Measurements from ENCODE around the gene OR2AE1.

Gene OR2AE1, protein sequence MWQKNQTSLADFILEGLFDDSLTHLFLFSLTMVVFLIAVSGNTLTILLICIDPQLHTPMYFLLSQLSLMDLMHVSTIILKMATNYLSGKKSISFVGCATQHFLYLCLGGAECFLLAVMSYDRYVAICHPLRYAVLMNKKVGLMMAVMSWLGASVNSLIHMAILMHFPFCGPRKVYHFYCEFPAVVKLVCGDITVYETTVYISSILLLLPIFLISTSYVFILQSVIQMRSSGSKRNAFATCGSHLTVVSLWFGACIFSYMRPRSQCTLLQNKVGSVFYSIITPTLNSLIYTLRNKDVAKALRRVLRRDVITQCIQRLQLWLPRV

DNA sequence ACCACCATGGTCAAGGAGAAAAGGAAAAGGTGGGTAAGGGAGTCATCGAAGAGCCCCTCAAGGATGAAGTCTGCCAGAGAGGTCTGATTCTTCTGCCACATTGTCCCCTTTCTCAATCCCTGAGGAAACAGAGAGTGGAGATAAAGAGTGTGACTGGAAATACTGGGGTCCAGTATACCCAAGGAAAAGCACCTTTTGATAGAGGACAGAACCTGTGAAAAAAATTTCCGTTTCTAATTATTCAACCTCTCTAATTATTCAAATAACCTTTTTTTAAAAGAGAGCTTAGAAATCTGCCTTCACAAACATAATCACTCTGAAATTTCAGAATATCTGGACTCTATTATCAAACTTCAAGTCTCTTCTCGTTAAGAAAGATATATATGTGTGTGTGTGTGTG is at the start of gene OR2AE1:
Gene OR2AE1 (minus strand): TSS at position 101 of the 400 bp plus-strand sequence. CDS start 0 bp downstream, at position 101.
- H3K4me3 ChIP-seq (ENCODE audit: low read depth, low read length), result no peak within 1 kb of the TSS
- no peak for DNase-seq (ENCODE audit: low read depth, low spot score)
- TF ChIP-seq CTCF (IDR thresholded peaks at IDR 0.05; ENCODE audit: insufficient read depth, low read length, missing control alignments), result no peak
- ChIA-PET POLR2A (no interaction called here), CTCF (no interaction called here)

DNA sequence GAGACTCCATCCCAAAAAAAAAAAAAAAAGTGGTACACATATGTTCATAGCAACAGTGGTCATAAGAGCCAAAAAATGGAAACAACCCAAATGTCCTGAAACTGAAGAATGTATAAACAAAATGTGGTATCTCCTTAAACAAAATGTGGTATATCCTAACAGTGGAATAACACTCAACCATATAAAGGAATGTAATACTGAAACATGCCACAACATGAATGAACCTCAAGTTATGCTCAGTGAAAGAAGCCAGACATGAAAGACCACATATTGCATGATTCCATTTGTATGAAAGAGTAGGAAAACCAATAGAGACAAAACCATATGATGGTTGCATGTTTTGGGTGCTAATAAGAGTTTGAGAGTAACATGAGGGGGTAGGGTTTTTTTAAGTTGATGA is 49.5 kb upstream of the OR2AE1 start:
- TF ChIP-seq CTCF (IDR thresholded peaks at IDR 0.05; ENCODE audit: insufficient read depth, low read length, missing control alignments), result no peak
- DNase-seq (ENCODE audit: low read depth, low spot score), result no peak
- ChIA-PET CTCF (no interaction called here), POLR2A (no interaction called here)
- H3K4me3 ChIP-seq (ENCODE audit: low read depth, low read length), result no peak overlapping the region

DNA sequence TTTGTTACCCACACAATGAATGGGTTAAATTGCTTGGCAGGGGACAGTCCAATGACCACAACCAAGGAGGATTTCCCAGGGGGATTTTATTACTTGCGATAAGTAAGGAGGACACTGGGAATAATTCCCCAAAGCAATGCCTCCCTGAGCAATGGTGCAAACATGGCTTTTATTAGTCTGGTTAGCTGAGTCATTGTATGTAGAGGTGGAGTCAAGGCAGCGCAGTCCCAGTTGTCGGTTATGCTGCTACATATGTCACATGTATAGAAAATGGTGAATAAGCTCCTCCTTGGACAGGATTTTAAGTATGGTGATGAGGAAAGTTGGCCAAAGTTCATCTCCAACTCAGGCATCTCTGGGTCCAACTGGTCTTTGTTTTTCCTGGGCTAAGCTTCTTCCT is 46.4 kb upstream of the OR2AE1 start:
- CTCF ChIA-PET, result interaction anchor here (0.6 to 13.7 kb wide), 3 partner anchors 46 to 66 kb away, joined by 3 to 190 read pairs (median 5); no protein-coding TSS in a partner anchor
- TF ChIP-seq CTCF (IDR thresholded peaks at IDR 0.05; ENCODE audit: insufficient read depth, low read length, missing control alignments), result no peak
- H3K4me3 ChIP-seq (ENCODE audit: low read depth, low read length), result no peak overlapping the region
- no peak for DNase-seq (ENCODE audit: low read depth, low spot score)
- POLR2A ChIA-PET, result no interaction called here

DNA sequence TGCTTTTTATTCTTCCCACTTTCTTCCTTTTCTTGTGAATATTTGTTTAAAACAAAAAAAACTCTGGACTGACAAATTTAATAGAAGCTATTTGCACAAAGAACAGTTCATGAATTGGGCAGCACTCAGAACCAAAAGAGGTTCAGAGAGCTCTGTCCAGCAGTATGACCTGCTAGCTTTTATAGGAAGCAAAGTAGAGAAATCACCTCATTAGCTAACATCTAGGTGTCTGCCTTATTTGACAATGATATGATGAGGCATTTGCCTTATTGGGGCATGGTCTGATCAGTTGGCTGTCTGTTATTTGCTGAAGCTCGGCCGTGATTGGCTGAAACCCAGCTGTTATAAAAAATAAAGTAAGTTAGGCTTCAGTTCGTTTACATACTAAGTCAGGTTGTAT is 43.3 kb upstream of the OR2AE1 start:
- no peak for DNase-seq (ENCODE audit: low read depth, low spot score)
- CTCF ChIA-PET, result interaction anchor here (0.7 to 13.7 kb wide), 4 partner anchors 12 to 70 kb away, joined by 3 to 190 read pairs (median 4); no protein-coding TSS in a partner anchor
- peak overlapping the region; percentile 87 for H3K4me3 ChIP-seq (ENCODE audit: low read depth, low read length)
- TF ChIP-seq CTCF (IDR thresholded peaks at IDR 0.05; ENCODE audit: insufficient read depth, low read length, missing control alignments), result no peak
- POLR2A ChIA-PET, result interaction anchor here (0.9 kb wide), 1 partner anchor 9 kb away, joined by 4 read pairs; the partner anchor contains the start of gene GJC3

DNA sequence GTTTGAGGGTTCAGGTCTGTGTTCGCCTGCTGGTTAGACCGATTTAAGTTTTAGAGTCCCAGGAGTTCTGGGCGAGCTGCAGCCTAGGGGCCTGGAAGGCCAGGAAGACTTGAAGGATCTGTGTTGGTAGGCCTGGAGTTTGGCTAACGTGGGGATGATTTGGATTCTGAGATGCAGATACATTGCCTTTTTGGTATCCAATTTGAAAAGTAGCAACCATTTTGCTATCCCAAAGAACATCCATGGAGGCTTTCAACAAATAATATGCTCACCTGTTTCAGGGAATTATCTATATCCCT is 42.9 kb upstream of the OR2AE1 start:
- TF ChIP-seq CTCF (IDR thresholded peaks at IDR 0.05; ENCODE audit: insufficient read depth, low read length, missing control alignments), result no peak
- POLR2A ChIA-PET, result interaction anchor here (0.6 to 1.5 kb wide), 5 partner anchors 9 to 415 kb away, joined by 3 to 5 read pairs (median 4); partner anchors contain the start of genes GJC3 and ZKSCAN5
- CTCF ChIA-PET, result interaction anchor here (0.7 to 13.7 kb wide), 5 partner anchors 10 to 70 kb away, joined by 3 to 190 read pairs (median 4); partner anchors contain the start of gene GJC3
- peak overlapping the region; percentile 87 for H3K4me3 ChIP-seq (ENCODE audit: low read depth, low read length)
- DNase-seq (ENCODE audit: low read depth, low spot score), result no peak

GRCh38 chr7:99918959-99919813 is 42.4 kb upstream of the OR2AE1 start, which contains the start of gene TRIM4:
TSS of gene TRIM4 (minus strand) at chr7:99919530. CDS start at chr7:99919401, 129 bp downstream.
- ChIA-PET CTCF (interaction anchor here (0.7 to 13.7 kb wide), 11 partner anchors 11 to 214 kb away, joined by 3 to 190 read pairs (median 5); partner anchors contain the start of genes GJC3 and ZSCAN21), POLR2A (interaction anchor here (0.6 to 1.5 kb wide), 5 partner anchors 10 to 414 kb away, joined by 3 to 5 read pairs (median 4); partner anchors contain the start of genes GJC3 and ZKSCAN5)
- TF ChIP-seq CTCF (IDR thresholded peaks at IDR 0.05; ENCODE audit: insufficient read depth, low read length, missing control alignments), result no peak
- peak within 1 kb of the TSS; percentile 87 for H3K4me3 ChIP-seq (ENCODE audit: low read depth, low read length)
- peak; percentile 60 for DNase-seq (ENCODE audit: low read depth, low spot score)
